Activated CD4-positive, alpha-beta T cell treated with anti-CD3 and anti-CD28 coated beads, Interleukin-10, Interleukin-2, amounts not matched to agents 100 ng/mL and 50 ng/mL, durations not matched to agents 16 hours and 8 hours (primary cell): Measurements from ENCODE around the gene USP17L26.
"Not testable (repeated sequence)": the region's sequence is repeated elsewhere in the genome, so short reads cannot be mapped to it uniquely, and the experiment has no call there.

Experiments used
- DNase-seq: peaks from one replicate; pipeline ENCODE4 v3.0.0-alpha.2; 2020

USP17L26 gene

GRCh38 chr4:9334358-9334757, at the start of gene USP17L26:
USP17L26 (plus strand) TSS chr4:9334658; CDS start chr4:9334658, 0 bp downstream.
- not testable (repeated sequence) for DNase-seq

DNA sequence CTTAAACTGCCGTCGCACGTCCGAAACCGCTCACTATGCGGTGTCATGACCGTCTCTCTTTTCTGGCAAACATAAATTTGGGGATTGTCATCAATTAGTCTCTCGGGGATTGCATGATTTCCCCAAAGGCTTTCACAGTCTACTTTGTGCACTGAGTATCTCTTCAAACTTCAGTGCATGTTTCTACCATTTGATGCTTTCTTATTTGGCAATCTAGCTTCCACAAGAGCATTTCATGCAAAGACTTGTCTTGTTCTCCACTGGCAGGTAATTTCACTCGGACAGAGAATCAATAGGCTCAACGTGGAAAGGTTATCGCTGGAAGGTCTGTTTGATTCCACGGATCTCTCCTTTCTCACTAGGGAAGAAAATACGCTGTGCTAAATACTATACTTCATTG, 10.3 kb upstream of the USP17L26 start:
- DNase-seq: peak; percentile 9

- DNase-seq: not testable (repeated sequence)
Observed at GRCh38 chr4:9324865-9325264, 9.6 kb upstream of the USP17L26 start, which contains the start of gene USP17L24. USP17L24 (plus strand) TSS chr4:9325165; CDS start chr4:9325165, 0 bp downstream.

DNA sequence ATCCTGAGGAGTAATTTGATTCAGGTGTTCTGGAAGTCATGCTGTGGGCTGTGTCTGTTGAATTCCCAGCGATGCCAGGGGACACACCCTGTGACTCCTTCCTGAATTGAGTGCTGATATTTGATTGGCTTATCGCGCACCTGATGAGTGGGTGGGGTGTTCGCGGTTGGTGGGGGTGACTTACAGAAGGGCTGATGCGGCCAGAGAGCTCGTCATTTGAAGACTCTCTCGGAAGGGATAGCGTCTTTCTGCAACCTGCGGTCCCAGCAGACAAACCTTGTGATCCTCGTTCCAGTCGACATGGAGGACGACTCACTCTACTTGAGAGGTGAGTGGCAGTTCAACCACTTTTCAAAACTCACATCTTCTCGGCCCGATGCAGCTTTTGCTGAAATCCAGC, 4.8 kb upstream of the USP17L26 start, which contains the start of gene USP17L25:
Gene USP17L25, plus strand, starts transcription at position 301 of the 400 bp plus-strand sequence. Its CDS starts 0 bp downstream, at position 301.
- DNase-seq: not testable (repeated sequence)

DNA sequence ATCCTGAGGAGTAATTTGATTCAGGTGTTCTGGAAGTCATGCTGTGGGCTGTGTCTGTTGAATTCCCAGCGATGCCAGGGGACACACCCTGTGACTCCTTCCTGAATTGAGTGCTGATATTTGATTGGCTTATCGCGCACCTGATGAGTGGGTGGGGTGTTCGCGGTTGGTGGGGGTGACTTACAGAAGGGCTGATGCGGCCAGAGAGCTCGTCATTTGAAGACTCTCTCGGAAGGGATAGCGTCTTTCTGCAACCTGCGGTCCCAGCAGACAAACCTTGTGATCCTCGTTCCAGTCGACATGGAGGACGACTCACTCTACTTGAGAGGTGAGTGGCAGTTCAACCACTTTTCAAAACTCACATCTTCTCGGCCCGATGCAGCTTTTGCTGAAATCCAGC, 4.6 kb downstream of the USP17L26 start, which contains the start of gene USP17L5:
Gene USP17L5, plus strand, starts transcription at position 301 of the 400 bp plus-strand sequence. Its CDS starts 0 bp downstream, at position 301.
- not testable (repeated sequence) for DNase-seq

DNA sequence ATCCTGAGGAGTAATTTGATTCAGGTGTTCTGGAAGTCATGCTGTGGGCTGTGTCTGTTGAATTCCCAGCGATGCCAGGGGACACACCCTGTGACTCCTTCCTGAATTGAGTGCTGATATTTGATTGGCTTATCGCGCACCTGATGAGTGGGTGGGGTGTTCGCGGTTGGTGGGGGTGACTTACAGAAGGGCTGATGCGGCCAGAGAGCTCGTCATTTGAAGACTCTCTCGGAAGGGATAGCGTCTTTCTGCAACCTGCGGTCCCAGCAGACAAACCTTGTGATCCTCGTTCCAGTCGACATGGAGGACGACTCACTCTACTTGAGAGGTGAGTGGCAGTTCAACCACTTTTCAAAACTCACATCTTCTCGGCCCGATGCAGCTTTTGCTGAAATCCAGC, 9.4 kb downstream of the USP17L26 start, which contains the start of gene USP17L27:
Gene USP17L27, plus strand, starts transcription at position 301 of the 400 bp plus-strand sequence. Its CDS starts 0 bp downstream, at position 301.
- not testable (repeated sequence) for DNase-seq

GRCh38 chr4:9348593-9348992, 14.1 kb downstream of the USP17L26 start, which contains the start of gene USP17L28:
USP17L28 (plus strand) TSS chr4:9348893; CDS start chr4:9348893, 0 bp downstream.
- DNase-seq: not testable (repeated sequence)

DNA sequence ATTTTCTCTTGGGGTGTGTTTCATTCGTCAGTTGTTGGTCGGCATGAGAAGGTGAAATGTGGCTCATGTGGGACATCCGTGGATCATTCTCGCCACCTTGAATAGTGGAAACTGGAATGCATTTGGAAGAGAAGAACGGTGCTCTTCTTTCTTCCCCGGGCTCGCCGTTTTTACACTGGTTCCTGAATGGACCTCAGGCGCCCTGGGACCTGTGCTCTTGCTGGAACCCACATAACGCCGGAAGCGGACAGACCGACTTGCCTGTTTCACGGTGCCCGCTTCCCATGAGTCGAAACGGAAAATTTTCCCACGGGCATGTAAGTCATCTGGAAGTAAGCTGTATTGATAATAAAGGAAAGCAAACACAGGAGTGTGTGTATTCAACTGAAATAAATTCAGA, 16.4 kb downstream of the USP17L26 start:
- not testable (repeated sequence) for DNase-seq

DNA sequence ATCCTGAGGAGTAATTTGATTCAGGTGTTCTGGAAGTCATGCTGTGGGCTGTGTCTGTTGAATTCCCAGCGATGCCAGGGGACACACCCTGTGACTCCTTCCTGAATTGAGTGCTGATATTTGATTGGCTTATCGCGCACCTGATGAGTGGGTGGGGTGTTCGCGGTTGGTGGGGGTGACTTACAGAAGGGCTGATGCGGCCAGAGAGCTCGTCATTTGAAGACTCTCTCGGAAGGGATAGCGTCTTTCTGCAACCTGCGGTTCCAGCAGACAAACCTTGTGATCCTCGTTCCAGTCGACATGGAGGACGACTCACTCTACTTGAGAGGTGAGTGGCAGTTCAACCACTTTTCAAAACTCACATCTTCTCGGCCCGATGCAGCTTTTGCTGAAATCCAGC, 18.9 kb downstream of the USP17L26 start, which contains the start of gene USP17L29:
Gene USP17L29, plus strand, starts transcription at position 301 of the 400 bp plus-strand sequence. Its CDS starts 0 bp downstream, at position 301.
- DNase-seq: not testable (repeated sequence)

- not testable (repeated sequence) for DNase-seq
Observed at GRCh38 chr4:9362829-9363228, 28.4 kb downstream of the USP17L26 start, which contains the start of gene USP17L30. USP17L30 (plus strand) TSS chr4:9363129; CDS start chr4:9363129, 0 bp downstream.

DNA sequence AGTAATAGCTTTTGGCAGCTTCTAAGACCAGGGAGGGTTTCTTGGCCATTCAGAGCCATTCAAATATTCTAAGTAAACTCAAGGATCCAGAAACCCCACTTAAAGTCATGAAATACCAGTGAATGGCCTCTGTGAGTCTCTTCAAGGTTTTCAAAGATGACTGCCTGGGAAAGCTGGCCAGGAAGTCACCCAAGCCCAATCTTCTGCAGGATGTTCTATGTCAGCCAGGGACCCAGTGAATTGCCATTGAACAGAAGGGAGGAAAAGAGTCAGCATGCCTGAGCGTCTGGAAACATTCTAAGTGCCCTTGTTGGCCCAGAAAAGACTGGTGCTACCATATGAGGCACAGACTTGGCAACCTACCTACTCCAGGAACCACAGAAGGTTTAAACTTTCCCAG, 45.4 kb downstream of the USP17L26 start:
- not testable (repeated sequence) for DNase-seq

- DNase-seq: peak; percentile 74
Observed at GRCh38 chr4:9381012-9381534, 46.6 kb downstream of the USP17L26 start.

GRCh38 chr4:9384126-9384525, 49.7 kb downstream of the USP17L26 start:
- no peak for DNase-seq
